ENCODE results near the gene MRPL45. TPM values are rescaled to one million over a fixed set of nuclear protein-coding genes. Genes with fewer than 3 reads are reported as not detected.

The MRPL45 gene
- total RNA-seq, 1 donor from 2014 or later: 7.5 TPM

Other genes with a start within 250 kb of the MRPL45 start
- gene TBC1D3C, start 228.5 kb upstream of the MRPL45 start, total RNA-seq (ENCODE audit: insufficient read depth, low replicate concordance): 8.7 TPM
- gene TBC1D3E, start 169.2 kb upstream of the MRPL45 start, total RNA-seq (ENCODE audit: insufficient read depth, low replicate concordance): not detected
- gene TBC1D3, start 104.6 kb upstream of the MRPL45 start, total RNA-seq (ENCODE audit: insufficient read depth, low replicate concordance): 2.2 TPM
- 2.6 TPM for gene GPR179, start 46.8 kb downstream of the MRPL45 start, total RNA-seq (ENCODE audit: insufficient read depth, low replicate concordance)
- gene SOCS7, start 54.7 kb downstream of the MRPL45 start, total RNA-seq (ENCODE audit: insufficient read depth, low replicate concordance): 16.4 TPM
- 10.8 TPM for gene ARHGAP23, start 131.3 kb downstream of the MRPL45 start, total RNA-seq (ENCODE audit: insufficient read depth, low replicate concordance)

All from umbilical cord (tissue), 1 donor.